HuH-7 (cell line): ENCODE measurements around the gene MYOCOS.

Experiments
- DNase-seq: peaks from one replicate; pipeline ENCODE4 v3.0.0; 2011; ENCODE audit warnings: low spot score

MYOCOS gene

GRCh38 chr1:171663036-171663853 lies 41.2 kb downstream of the MYOCOS start:
- no peak for DNase-seq

GRCh38 chr1:171663854-171664575 lies 42.0 kb downstream of the MYOCOS start:
- no peak for DNase-seq

GRCh38 chr1:171664976-171665375 lies 42.9 kb downstream of the MYOCOS start:
- DNase-seq: no peak

GRCh38 chr1:171666114-171666769 lies 44.2 kb downstream of the MYOCOS start:
- no peak for DNase-seq

GRCh38 chr1:171668372-171668771 lies 46.3 kb downstream of the MYOCOS start:
- no peak for DNase-seq

GRCh38 chr1:171670739-171671138 lies 48.7 kb downstream of the MYOCOS start:
- DNase-seq: no peak

- no peak for DNase-seq
Observed at GRCh38 chr1:171674431-171675405, 52.7 kb downstream of the MYOCOS start.
